HuH-7.5 (cell line): ENCODE results near the gene LCP1.

ENCODE experiments used
- DNase-seq: peaks from one replicate; pipeline ENCODE4 v3.0.0; 2011; ENCODE audit warnings: low spot score

LCP1 gene

GRCh38 chr13:46100191-46100815, 81.7 kb downstream of the LCP1 start:
- DNase-seq, result no peak

- DNase-seq, result no peak
Observed at GRCh38 chr13:46097663-46098062, 84.3 kb downstream of the LCP1 start.

GRCh38 chr13:46097015-46097414, 85.0 kb downstream of the LCP1 start:
- no peak for DNase-seq

GRCh38 chr13:46094478-46094877, 87.5 kb downstream of the LCP1 start:
- DNase-seq, result no peak

- DNase-seq, result no peak
Observed at GRCh38 chr13:46088821-46089562, 93.0 kb downstream of the LCP1 start.

GRCh38 chr13:46087481-46087880, 94.5 kb downstream of the LCP1 start:
- DNase-seq, result no peak

- DNase-seq, result no peak
Observed at GRCh38 chr13:46086985-46087384, 95.0 kb downstream of the LCP1 start.

- no peak for DNase-seq
Observed at GRCh38 chr13:46086421-46086922, 95.5 kb downstream of the LCP1 start.

GRCh38 chr13:46085737-46086136, 96.2 kb downstream of the LCP1 start:
- no peak for DNase-seq

GRCh38 chr13:46082324-46082723, 99.7 kb downstream of the LCP1 start:
- DNase-seq, result no peak

GRCh38 chr13:46079770-46080169, 102.2 kb downstream of the LCP1 start:
- no peak for DNase-seq

GRCh38 chr13:46077265-46077664, 104.7 kb downstream of the LCP1 start:
- DNase-seq, result no peak

GRCh38 chr13:46076827-46077226, 105.2 kb downstream of the LCP1 start:
- DNase-seq, result no peak
